ENCODE data around the gene ZNF141. TPM values are rescaled to one million over a fixed set of nuclear protein-coding genes. Genes with fewer than 3 reads are reported as not detected.

ZNF141 gene
- total RNA-seq, 2 donors from 2014 or later: 16.7 to 17.4 TPM

- Histone ChIP-seq H3K9ac (ENCODE audit: low read depth in 2 of 2, low read length in 2 of 2) (no peak overlapping the region), H3K9me3 (peaks cover 7% of the 10 kb centered on the region), H3K27ac (no peak overlapping the region), H3K27me3 (no peaks in the 10 kb centered on the region), H3K4me3 (no peak overlapping the region), H3K36me3 (no peaks in the 10 kb centered on the region), H3K4me1 (no peaks in the 10 kb centered on the region)
- TF ChIP-seq, protein P1, sequence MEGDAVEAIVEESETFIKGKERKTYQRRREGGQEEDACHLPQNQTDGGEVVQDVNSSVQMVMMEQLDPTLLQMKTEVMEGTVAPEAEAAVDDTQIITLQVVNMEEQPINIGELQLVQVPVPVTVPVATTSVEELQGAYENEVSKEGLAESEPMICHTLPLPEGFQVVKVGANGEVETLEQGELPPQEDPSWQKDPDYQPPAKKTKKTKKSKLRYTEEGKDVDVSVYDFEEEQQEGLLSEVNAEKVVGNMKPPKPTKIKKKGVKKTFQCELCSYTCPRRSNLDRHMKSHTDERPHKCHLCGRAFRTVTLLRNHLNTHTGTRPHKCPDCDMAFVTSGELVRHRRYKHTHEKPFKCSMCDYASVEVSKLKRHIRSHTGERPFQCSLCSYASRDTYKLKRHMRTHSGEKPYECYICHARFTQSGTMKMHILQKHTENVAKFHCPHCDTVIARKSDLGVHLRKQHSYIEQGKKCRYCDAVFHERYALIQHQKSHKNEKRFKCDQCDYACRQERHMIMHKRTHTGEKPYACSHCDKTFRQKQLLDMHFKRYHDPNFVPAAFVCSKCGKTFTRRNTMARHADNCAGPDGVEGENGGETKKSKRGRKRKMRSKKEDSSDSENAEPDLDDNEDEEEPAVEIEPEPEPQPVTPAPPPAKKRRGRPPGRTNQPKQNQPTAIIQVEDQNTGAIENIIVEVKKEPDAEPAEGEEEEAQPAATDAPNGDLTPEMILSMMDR (IDR thresholded peaks at IDR 0.05): no peak
- DNase-seq: no peak
- intact Hi-C loops (cut with DNase I): no loop called here
Measured at GRCh38 chr4:340011-340410, 2.4 kb downstream of the ZNF141 start.

DNA sequence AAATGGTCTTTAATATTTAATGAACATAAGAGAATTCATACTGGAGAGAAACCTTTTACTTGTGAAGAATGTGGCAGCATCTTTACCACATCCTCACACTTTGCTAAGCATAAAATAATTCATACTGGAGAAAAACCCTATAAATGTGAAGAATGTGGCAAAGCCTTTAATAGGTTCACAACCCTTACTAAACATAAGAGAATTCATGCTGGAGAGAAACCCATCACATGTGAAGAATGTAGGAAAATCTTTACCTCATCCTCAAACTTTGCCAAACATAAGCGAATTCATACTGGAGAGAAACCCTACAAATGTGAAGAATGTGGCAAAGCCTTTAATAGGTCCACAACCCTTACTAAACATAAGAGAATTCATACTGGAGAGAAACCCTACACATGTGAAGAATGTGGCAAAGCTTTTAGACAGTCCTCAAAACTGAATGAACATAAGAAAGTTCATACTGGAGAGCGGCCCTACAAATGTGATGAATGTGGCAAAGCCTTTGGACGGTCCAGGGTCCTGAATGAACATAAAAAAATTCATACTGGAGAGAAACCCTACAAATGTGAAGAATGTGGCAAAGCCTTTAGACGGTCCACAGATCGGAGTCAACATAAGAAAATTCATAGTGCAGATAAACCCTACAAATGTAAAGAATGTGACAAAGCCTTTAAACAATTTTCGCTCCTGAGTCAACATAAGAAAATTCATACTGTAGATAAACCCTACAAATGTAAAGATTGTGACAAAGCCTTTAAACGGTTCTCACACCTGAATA lies 35.6 kb downstream of the ZNF141 start:
- TF ChIP-seq, protein P1 (IDR thresholded peaks at IDR 0.05): no peak
- Histone ChIP-seq H3K27me3 (no peaks in the 10 kb centered on the region), H3K4me3 (no peak overlapping the region), H3K27ac (no peak overlapping the region), H3K4me1 (no peaks in the 10 kb centered on the region), H3K36me3 (peaks cover 12% of the 10 kb centered on the region), H3K9ac (ENCODE audit: low read depth in 2 of 2, low read length in 2 of 2) (no peak overlapping the region), H3K9me3 (peaks cover 40% of the 10 kb centered on the region)
- intact Hi-C loops (cut with DNase I): loop anchor here (10.0 kb wide), 1 partner anchor 62 kb away; no protein-coding TSS in a partner anchor
- no peak for DNase-seq

- H3K27ac ChIP-seq: no peak overlapping the region
- TF ChIP-seq, protein P1 (IDR thresholded peaks at IDR 0.05): no peak
- no peak for DNase-seq
- H3K4me1 ChIP-seq: no peaks in the 10 kb centered on the region
- H3K9ac ChIP-seq (ENCODE audit: low read depth in 2 of 2, low read length in 2 of 2): no peak overlapping the region
- intact Hi-C loops (cut with DNase I): loop anchor here (10.0 kb wide), 1 partner anchor 60 kb away; no protein-coding TSS in a partner anchor
- H3K4me3 ChIP-seq: no peak overlapping the region
- peaks cover 36% of the 10 kb centered on the region for H3K9me3 ChIP-seq
- H3K36me3 ChIP-seq: peaks cover 12% of the 10 kb centered on the region
- no peaks in the 10 kb centered on the region for H3K27me3 ChIP-seq
Measured at GRCh38 chr4:374298-375160, 36.9 kb downstream of the ZNF141 start.

DNA sequence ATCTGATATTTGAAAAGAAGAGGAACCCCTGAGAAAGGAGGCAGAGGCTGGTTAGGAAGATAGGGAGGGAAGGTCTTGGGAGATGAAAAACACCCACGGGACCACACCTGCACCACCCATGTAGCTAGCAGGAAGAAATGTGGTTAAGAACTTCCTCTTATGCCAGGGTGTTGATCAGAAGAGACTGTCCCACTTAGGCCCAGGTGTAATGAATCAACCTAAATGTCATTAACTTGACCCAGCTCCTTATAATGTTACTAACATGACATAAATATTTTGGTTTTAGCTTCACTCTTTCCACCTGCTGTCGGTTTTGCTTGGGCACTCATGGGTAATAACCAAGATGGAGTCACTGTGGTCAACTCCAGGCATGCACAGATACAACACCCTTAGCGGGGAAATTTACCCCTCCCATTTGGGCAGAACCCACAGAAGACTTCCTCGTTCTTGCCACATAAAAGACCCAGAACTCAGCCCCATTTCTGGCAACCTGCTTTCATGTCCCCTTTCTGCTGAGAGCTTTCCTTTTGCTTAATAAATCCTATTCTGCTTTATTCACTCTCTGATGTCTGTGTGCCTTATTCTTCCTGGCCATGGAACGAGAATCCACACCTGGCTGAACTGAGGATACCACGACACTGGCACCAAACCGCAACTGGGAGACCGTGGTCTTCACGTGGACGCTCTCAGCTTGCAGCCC lies 46.8 kb downstream of the ZNF141 start:
- Histone ChIP-seq H3K9ac (ENCODE audit: low read depth in 2 of 2, low read length in 2 of 2) (no peak overlapping the region), H3K36me3 (no peaks in the 10 kb centered on the region), H3K27me3 (no peaks in the 10 kb centered on the region), H3K27ac (no peak overlapping the region), H3K9me3 (peaks cover 21% of the 10 kb centered on the region), H3K4me1 (no peaks in the 10 kb centered on the region), H3K4me3 (no peak overlapping the region)
- intact Hi-C loops (cut with DNase I): no loop called here
- no peak for DNase-seq
- TF ChIP-seq, protein P1 (IDR thresholded peaks at IDR 0.05): no peak
